Cardiac septum (tissue), 1 donor: ENCODE results near the gene DDX27. TPM values are rescaled to one million over a fixed set of nuclear protein-coding genes. Genes with fewer than 3 reads are reported as not detected.

Experiments used
- DNase-seq: peaks from one replicate; pipeline ENCODE4 v3.0.0-alpha.2; 2020; ENCODE audit warnings: low spot score
- intact Hi-C: fragments of 100-400 bp; cut with DNase I; formaldehyde crosslinking; loops from one replicate; pipeline ENCODE4 v1.14.0; 2022
- total RNA-seq: library from RNA; stranded (reverse); fragmentation: NEBNext Ultra II Directional; extraction: Animal tissue kit (Norgen Biotek cat#: 25700); gene quantifications from one replicate; pipeline ENCODE4 v1.2.1, GENCODE V29; 2021
- donor health status: DM: no; HTN: no; CAD: no.

The DDX27 gene
- total RNA-seq, 1 donor from 2014 or later, result 14.0 TPM

GRCh38 chr20:49285233-49285668 lies 66.0 kb downstream of the DDX27 start:
- DNase-seq, result no peak
- intact Hi-C loops, result no loop called here

- intact Hi-C loops, result no loop called here
- DNase-seq, result no peak
Observed at GRCh38 chr20:49285813-49286494, 66.7 kb downstream of the DDX27 start.

GRCh38 chr20:49286689-49287551 lies 67.7 kb downstream of the DDX27 start:
- intact Hi-C loops, result no loop called here
- DNase-seq, result no peak

- no peak for DNase-seq
- intact Hi-C loops, result no loop called here
Observed at GRCh38 chr20:49287555-49288249, 68.5 kb downstream of the DDX27 start.

GRCh38 chr20:49288250-49288751 lies 69.1 kb downstream of the DDX27 start:
- intact Hi-C loops, result no loop called here
- DNase-seq, result no peak

GRCh38 chr20:49288784-49289696 lies 69.8 kb downstream of the DDX27 start:
- DNase-seq, result no peak
- intact Hi-C loops, result no loop called here

- DNase-seq, result no peak
- intact Hi-C loops, result no loop called here
Observed at GRCh38 chr20:49290608-49291191, 71.5 kb downstream of the DDX27 start.

GRCh38 chr20:49291200-49291599 lies 72.0 kb downstream of the DDX27 start:
- DNase-seq, result no peak
- intact Hi-C loops, result no loop called here

GRCh38 chr20:49292010-49292409 lies 72.8 kb downstream of the DDX27 start:
- DNase-seq, result no peak

GRCh38 chr20:49293122-49293521 lies 73.9 kb downstream of the DDX27 start:
- DNase-seq, result no peak
- intact Hi-C loops, result no loop called here

More at GRCh38 chr20:49292010-49292409, 72.8 kb downstream of the DDX27 start:
- intact Hi-C loops, result no loop called here

Other genes with a start within 250 kb of the DDX27 start
- gene CSE1L, start 173.1 kb upstream of the DDX27 start, total RNA-seq, result 34.0 TPM
- 80.8 TPM for gene STAU1, start 31.1 kb upstream of the DDX27 start, total RNA-seq
- gene ZNFX1, start 58.6 kb downstream of the DDX27 start, total RNA-seq, result 24.0 TPM